Stimulated activated CD4-positive, alpha-beta T cell treated with anti-CD3 and anti-CD28 coated beads, TNF-alpha, amount 100 ng/mL, for 4 hours (primary cell): ENCODE data around the gene XPC.
"Not testable (repeated sequence)": the region's sequence is repeated elsewhere in the genome, so short reads cannot be mapped to it uniquely, and the experiment has no call there.

Source experiments
- DNase-seq, 3 experiments: peaks; one replicate each; pipeline ENCODE4 v3.0.0-alpha.2; 2020; ENCODE audit warnings: low read depth in 3 of 3

Gene XPC

DNA sequence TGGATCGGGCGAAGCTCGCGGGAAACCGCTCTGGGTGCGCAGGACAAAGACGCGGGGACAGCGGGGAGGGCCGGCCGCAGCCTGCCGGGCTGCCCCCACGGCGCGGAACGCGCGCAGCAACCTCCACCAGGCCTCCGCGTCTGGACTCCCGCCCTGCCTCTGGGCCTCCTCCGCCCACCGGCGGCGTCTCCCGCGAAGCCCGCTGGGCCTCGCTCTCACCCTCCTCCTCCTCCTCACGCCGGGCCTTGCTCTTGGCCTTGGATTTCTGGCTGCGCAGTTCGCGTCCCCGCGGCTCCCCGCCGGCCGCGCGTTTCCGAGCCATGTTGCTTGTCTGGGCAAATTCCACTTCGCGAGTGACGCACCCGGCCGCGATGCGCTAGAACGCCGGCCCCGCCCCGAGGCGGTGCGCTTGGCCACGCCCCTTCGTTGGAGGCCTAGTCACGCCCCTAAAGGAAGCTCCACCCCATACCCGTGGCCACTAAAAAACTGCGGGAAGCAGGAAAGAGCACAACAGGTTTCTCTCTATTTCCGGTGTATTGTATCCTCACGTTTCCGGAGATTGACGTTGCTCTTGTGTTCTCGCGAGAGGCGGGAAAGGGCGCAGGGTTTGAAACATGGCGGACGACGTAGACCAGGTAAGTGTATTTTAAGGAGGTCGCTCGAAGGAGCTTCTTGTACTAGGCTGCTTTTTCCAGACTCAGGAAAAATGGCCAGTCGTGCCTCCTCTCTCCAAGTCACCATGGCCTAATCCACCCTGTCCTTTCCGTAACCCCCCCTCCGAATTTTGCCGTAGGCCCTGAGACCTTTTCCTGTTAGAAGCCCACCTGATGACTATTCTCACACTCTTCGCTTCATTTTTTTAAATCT, at the start of gene XPC, which contains the start of gene LSM3:
Gene XPC (minus strand): TSS at position 355 of the 867 bp plus-strand sequence. CDS start 33 bp downstream, at position 322.
Gene LSM3 (plus strand): TSS at position 571 of the 867 bp plus-strand sequence. CDS start 44 bp downstream, at position 615.
- DNase-seq: peak; percentile 96 to 97 (median 97)

DNA sequence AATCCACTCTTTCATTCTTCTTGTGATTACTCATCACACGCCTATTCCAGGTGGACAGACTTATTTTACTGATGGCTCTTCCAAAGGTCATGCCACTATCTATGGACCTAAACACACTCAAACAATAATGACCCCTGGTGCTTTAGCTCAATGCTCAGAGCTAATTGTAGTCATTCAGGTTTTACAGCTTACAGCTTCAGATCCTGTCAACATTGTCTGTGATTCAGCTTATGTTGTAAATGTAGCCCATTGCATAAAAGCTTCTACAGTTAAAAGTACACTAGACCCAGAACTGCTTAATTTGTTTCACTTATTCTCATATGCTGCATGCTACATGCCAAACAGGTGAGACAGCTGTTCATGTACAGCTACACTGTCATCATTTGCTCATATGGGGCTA, 49.5 kb upstream of the XPC start:
- no peak for DNase-seq

DNA sequence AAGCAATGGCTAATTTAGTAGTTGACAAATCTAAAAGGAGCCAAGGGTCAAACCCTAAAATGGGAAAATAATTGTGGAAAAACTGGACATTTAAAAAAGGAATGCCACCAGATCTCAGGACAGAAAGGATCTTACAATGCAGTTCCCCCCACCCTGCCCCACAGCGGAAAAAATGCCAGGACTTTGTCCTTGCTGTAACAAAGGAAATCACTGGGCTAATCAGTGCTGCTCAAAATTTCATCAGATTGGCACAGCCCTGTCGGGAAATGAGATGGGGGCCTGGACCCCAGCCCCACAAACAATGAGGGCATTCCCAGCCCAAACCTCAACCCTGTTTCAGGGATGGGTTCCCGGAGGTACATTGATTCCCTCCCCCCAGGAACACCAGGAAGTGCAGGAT, 48.0 kb upstream of the XPC start:
- DNase-seq: not testable (repeated sequence)

DNA sequence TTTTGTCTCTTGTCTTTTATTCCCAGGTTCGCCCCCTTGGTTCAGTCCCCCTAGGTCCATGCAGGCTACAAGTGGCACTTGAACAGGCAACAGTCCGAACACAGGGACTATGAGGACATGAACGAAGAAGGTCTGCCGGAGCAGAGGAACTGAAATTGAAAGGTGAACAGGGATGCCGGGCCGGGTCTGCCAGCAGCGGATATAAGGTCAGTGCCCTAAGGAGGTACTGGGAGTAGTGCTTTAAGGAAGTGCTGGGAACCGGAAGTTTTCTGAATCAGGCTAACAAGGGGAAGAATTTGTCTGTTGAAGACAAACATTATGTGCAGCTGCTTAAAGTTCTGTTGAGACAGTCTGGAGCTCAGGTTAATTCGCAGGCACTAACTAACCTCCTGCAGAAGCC, 47.0 kb upstream of the XPC start:
- no peak for DNase-seq

DNA sequence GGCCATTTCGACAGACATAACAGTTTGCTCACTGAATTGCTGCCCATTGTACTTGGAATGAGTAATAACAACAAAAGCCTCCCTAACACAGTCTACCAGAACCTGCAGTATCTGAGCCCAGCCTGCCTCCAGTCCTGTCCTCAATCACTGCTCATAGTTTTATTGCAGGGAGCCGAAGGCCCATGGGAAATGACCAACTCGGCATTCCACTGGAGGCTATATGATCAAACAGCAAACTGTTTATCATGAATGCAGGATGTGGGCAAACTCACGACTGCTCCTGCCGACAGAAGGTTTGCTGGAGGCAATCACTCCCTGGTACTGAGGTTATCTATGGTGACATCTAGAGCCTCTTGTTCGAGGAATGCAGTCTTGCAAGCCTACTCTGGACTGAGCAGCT, 46.5 kb upstream of the XPC start:
- DNase-seq: no peak

GRCh38 chr3:14223595-14223994, 45.2 kb upstream of the XPC start:
- no peak for DNase-seq

GRCh38 chr3:14222900-14223594, 44.6 kb upstream of the XPC start:
- DNase-seq: no peak

- no peak for DNase-seq
Measured at GRCh38 chr3:14222457-14222856, 44.1 kb upstream of the XPC start.

DNA sequence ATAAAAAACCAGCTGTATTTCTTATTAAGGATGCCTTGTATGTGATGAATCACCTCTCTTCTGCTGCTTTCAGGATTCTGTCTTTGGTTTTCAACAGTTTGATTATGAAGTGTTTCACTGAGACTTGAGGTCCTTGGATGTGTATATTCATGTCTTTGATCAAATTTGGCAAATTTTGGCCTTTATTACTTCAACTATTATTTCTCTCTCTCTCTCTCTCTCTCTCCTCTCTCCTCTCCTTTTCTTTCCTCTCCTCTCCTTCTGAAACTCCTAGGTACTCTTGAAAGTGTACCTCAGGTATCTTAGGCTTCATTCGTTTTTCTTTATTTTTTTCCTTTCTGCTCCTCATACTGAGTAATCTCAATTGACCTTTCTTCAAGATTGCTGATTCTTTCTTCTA, 43.5 kb upstream of the XPC start:
- no peak for DNase-seq

DNA sequence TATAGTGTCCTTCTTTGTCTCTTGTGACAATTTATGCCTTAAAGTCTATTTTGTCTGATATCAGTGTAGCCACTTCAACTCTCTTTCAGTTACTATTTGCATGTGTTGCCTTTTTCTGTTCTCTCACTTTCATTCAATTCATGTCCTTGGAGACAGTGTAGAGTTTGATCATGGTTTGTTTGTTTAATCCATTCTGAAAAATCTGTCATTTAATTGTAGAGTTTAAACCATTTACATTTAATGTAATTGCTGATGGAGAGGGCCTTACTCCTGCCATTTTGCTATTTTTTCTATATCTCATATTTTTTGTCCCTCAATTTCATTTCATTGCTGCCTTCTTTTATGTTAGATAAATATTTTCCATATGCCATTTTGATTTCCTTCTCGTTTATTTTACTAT, 42.5 kb upstream of the XPC start:
- DNase-seq: no peak

DNA sequence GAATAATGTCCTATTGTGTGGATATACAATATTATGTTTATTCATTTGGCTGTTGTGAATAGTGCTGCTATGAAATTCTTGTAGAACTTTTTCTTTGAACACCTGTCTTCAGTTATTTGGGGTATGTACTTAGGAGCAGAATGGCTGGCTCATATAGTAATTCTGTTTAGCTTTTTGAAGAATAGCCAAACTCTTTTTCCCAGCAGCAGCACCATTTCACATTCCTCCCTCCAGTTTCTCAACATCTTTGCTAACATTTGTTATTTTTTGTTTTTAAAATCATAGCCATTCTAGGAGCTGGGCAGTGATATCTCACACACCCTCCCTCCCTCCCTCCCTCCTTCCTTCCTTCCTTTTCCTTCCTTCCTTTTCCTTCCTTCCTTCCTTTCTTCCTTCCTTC, 40.0 kb upstream of the XPC start:
- DNase-seq: no peak

- peak in 1 of 3 experiments; percentile 46 for DNase-seq
Measured at GRCh38 chr3:14216257-14217048, 38.1 kb upstream of the XPC start.

GRCh38 chr3:14214764-14215163, 36.4 kb upstream of the XPC start:
- DNase-seq: no peak

- DNase-seq: no peak
Measured at GRCh38 chr3:14213066-14213774, 34.8 kb upstream of the XPC start.

DNA sequence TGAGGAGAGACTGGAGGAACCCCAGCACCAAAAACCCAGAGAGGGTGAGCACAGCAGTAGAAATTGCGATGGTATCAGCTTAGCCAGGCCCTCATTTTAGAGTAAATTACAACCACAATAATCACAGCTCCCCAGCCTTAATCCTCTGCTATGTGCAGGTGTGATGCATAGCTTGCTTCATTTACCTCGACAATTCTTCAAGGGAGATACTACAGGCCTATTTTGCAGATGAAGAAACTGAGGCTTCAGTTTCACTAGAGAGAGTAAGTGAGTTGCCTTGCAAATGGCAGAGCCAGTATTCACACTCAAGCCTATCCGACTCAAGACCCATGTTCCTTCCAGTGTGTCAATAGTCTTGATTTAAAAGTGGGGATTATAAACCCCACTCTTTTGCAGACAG, 33.6 kb upstream of the XPC start:
- DNase-seq: no peak

GRCh38 chr3:14211621-14212020, 33.2 kb upstream of the XPC start:
- DNase-seq: no peak

- DNase-seq: no peak
Measured at GRCh38 chr3:14210843-14211594, 32.6 kb upstream of the XPC start.

DNA sequence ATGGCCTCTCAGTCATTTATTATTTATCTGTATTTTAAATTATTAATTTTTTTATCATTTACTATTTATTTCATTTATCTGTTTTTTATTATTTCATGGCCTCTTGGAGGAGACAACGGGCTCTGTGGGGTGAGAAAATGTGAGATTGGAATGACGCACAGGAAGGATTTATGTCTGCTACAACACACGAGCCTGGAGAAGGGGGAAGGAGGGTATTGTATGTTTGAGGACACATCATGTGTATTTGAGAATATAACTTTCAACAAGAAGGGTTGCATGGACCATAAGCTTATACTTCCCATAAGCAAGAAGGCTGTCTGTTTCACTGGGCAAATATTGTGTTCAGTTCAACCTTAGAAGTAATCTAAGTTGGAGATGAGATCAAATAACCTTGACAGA, 31.9 kb upstream of the XPC start:
- no peak for DNase-seq

- no peak for DNase-seq
Measured at GRCh38 chr3:14209581-14210289, 31.3 kb upstream of the XPC start.

DNA sequence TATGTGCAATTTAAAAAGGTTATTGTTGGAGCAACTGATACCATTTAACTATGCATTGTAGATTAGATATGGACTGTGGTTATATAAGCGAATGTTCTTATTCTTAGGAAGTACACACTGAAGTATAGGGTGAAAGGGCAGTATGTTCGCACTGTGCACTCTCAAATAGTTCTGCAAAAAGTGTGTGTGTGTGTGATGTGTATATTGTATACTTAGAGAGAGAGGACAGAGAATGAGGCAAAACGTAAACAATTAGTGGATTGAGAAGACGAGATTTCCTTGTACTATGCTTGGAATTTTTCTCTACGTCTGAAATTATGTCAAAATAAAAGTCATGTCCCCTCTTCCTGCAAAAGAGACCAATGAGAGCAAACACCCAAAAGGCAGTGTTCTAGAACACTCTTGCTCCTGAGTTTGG, 30.6 kb upstream of the XPC start:
- DNase-seq: no peak
